ENCODE measurements around the gene WDFY4. TPM values are rescaled to one million over a fixed set of nuclear protein-coding genes. Genes with fewer than 3 reads are reported as not detected.
A peak's percentile ranks its signal among the peaks of the same experiment; 100 is the strongest.

Gene WDFY4
- total RNA-seq, 2 experiments from 2014 or later, result 0.90 to 1.1 TPM

GRCh38 chr10:48818861-48819520 lies 134.3 kb downstream of the WDFY4 start:
- Mint-ChIP-seq H3K27me3 (peaks cover 2% of the 10 kb centered on the region), H3K9me3 (no peaks in the 10 kb centered on the region), H3K27ac (no peak overlapping the region), H3K36me3 (ENCODE audit: low read depth) (no peaks in the 10 kb centered on the region), H3K4me3 (no peak overlapping the region), H3K4me1 (ENCODE audit: low read depth) (no peaks in the 10 kb centered on the region)
- TF ChIP-seq CTCF (IDR thresholded peaks at IDR 0.05), result no peak
- CTCF ChIA-PET, result no interaction called here
- ATAC-seq, result no peak
- POLR2A ChIA-PET, result no interaction called here
- intact Hi-C loops (cut with micrococcal nuclease), result no loop called here
- no peak for DNase-seq

- no peak for ATAC-seq
- Mint-ChIP-seq H3K9me3 (no peaks in the 10 kb centered on the region), H3K27me3 (peaks cover 2% of the 10 kb centered on the region), H3K4me1 (ENCODE audit: low read depth) (no peaks in the 10 kb centered on the region), H3K27ac (no peak overlapping the region), H3K36me3 (ENCODE audit: low read depth) (no peaks in the 10 kb centered on the region), H3K4me3 (no peak overlapping the region)
- ChIA-PET POLR2A (no interaction called here), CTCF (no interaction called here)
- TF ChIP-seq CTCF (IDR thresholded peaks at IDR 0.05), result no peak
- DNase-seq, result no peak
- intact Hi-C loops (cut with micrococcal nuclease), result no loop called here
Observed at GRCh38 chr10:48819783-48820182, 135.1 kb downstream of the WDFY4 start.

GRCh38 chr10:48820231-48820630 lies 135.6 kb downstream of the WDFY4 start:
- Mint-ChIP-seq H3K9me3 (no peaks in the 10 kb centered on the region), H3K27ac (no peak overlapping the region), H3K36me3 (ENCODE audit: low read depth) (no peaks in the 10 kb centered on the region), H3K27me3 (peaks cover 2% of the 10 kb centered on the region), H3K4me1 (ENCODE audit: low read depth) (no peaks in the 10 kb centered on the region), H3K4me3 (no peak overlapping the region)
- intact Hi-C loops (cut with micrococcal nuclease), result no loop called here
- ATAC-seq (no peak), DNase-seq (no peak)
- CTCF ChIA-PET, result no interaction called here
- TF ChIP-seq CTCF (IDR thresholded peaks at IDR 0.05), result no peak
- POLR2A ChIA-PET, result no interaction called here

GRCh38 chr10:48820699-48821098 lies 136.0 kb downstream of the WDFY4 start:
- Mint-ChIP-seq H3K27ac (no peak overlapping the region), H3K4me1 (ENCODE audit: low read depth) (no peaks in the 10 kb centered on the region), H3K4me3 (no peak overlapping the region), H3K27me3 (peaks cover 2% of the 10 kb centered on the region), H3K9me3 (no peaks in the 10 kb centered on the region), H3K36me3 (ENCODE audit: low read depth) (no peaks in the 10 kb centered on the region)
- ChIA-PET POLR2A (no interaction called here), CTCF (no interaction called here)
- DNase-seq (no peak), ATAC-seq (peak; percentile 30)
- TF ChIP-seq CTCF (IDR thresholded peaks at IDR 0.05), result no peak
- intact Hi-C loops (cut with micrococcal nuclease), result no loop called here

- ChIA-PET CTCF (no interaction called here), POLR2A (no interaction called here)
- H3K36me3 Mint-ChIP-seq (ENCODE audit: low read depth), result no peaks in the 10 kb centered on the region
- DNase-seq, result no peak
- H3K27me3 Mint-ChIP-seq, result peaks cover 2% of the 10 kb centered on the region
- H3K27ac Mint-ChIP-seq, result no peak overlapping the region
- TF ChIP-seq CTCF (IDR thresholded peaks at IDR 0.05), result no peak
- H3K4me3 Mint-ChIP-seq, result no peak overlapping the region
- no peak for ATAC-seq
- H3K9me3 Mint-ChIP-seq, result no peaks in the 10 kb centered on the region
- H3K4me1 Mint-ChIP-seq (ENCODE audit: low read depth), result no peaks in the 10 kb centered on the region
- intact Hi-C loops (cut with micrococcal nuclease), result no loop called here
Observed at GRCh38 chr10:48821111-48821510, 136.4 kb downstream of the WDFY4 start.

Measured in activated CD8-positive, alpha-beta T cell treated with anti-CD3 and anti-CD28 coated beads for 36 hours (primary cell).